HCT116 (cell line): ENCODE data around the gene CLEC16A. TPM values are rescaled to one million over a fixed set of nuclear protein-coding genes. Genes with fewer than 3 reads are reported as not detected.

ENCODE experiments used
- ATAC-seq: fragments of 200-7000 bp; cut with Tn5 transposase; 2 replicates; pipeline ENCODE4 v1.9.1; 2020; ENCODE audit warnings: mild to moderate bottlenecking, moderate library complexity
- BruUV-seq: library from RNA; stranded (reverse); fragments of 400-500 nt; replicated peaks from 2 replicates; lab custom pipeline; 2021; lab: Mats Ljungman, UMichigan
- CTCF ChIA-PET: fragments of 300-600 bp; sonication (Branson Sonifier 250); formaldehyde crosslinking; loops from one replicate; lab custom pipeline; 2021; ENCODE audit warnings: antibody characterized with exemption; lab: Charles Lee
- POLR2A ChIA-PET: fragments of 300-600, 350-600 bp; sonication (Branson Sonifier 250); formaldehyde crosslinking; loops from one replicate; lab custom pipeline; 2021; ENCODE audit warnings: antibody characterized with exemption; lab: Charles Lee
- RAD21 ChIA-PET, 2 experiments: fragments of 300-600 bp; sonication (Branson Sonifier 250); formaldehyde crosslinking; loops; one replicate each; lab custom pipeline; 2023; ENCODE audit warnings: low total read pairs in 2 of 2; ENCODE audit not compliant: uncharacterized antibody in 2 of 2, unreplicated experiment in 2 of 2, low non-redundant PET in 1 of 2; lab: Charles Lee
- DNase-seq: peaks from one replicate; pipeline ENCODE4 v3.0.0-alpha.2; 2010; ENCODE audit warnings: low read depth, low spot score
- H2AFZ ChIP-seq: fragments of 200-600 bp; shearing (Covaris generic), sonication (generic); 2 replicates; pipeline ENCODE4 v1.6.1; 2017; ENCODE audit warnings: low read depth, mixed run types, mixed read lengths, antibody characterized with exemption, low read length; ENCODE audit not compliant: poor library complexity, severe bottlenecking
- H3K27ac ChIP-seq: 2 replicates; pipeline ENCODE4 v1.5.1; 2012; ENCODE audit warnings: low read depth, low read length
- H3K27me3 ChIP-seq: fragments of 200-600 bp; sonication (generic); 2 replicates; pipeline ENCODE4 v1.6.1; 2016; ENCODE audit warnings: mixed run types, low read length, mixed read lengths; ENCODE audit not compliant: insufficient read depth
- H3K36me3 ChIP-seq, 2 experiments: fragments of 200-500 bp in 1 of 2; fragments of 200-600 bp in 1 of 2; sonication (Bioruptor generic) in 1 of 2; sonication (generic) in 1 of 2; 2 replicates each; pipeline versions ENCODE4 v1.5.1 to v1.6.1; 2014 to 2016; ENCODE audit warnings: low read length in 2 of 2, inconsistent platforms in 1 of 2, mixed read lengths in 1 of 2, mixed run types in 1 of 2; ENCODE audit not compliant: insufficient read depth in 2 of 2, control insufficient read depth in 1 of 2
- H3K4me1 ChIP-seq, 2 experiments: fragments of 200-600 bp in 1 of 2; sonication (generic) in 1 of 2; 2 replicates each; pipeline versions ENCODE4 v1.5.1 to v1.6.1; 2012 to 2017; ENCODE audit warnings: low read length in 2 of 2, inconsistent platforms in 1 of 2, mild to moderate bottlenecking in 1 of 2, mixed read lengths in 1 of 2, mixed run types in 1 of 2, moderate library complexity in 1 of 2; ENCODE audit not compliant: insufficient read depth in 2 of 2, control insufficient read depth in 1 of 2
- H3K4me2 ChIP-seq: fragments of 200-600 bp; sonication (generic); 2 replicates; pipeline ENCODE4 v1.6.1; 2017; ENCODE audit warnings: mixed run types, low read length, mixed read lengths
- H3K4me3 ChIP-seq, 2 experiments: fragments of 200-600 bp in 1 of 2; sonication (generic) in 1 of 2; replicated peaks in 1 of 2; 2 replicates each; pipeline ENCODE4 v1.5.1; 2011 to 2016; ENCODE audit warnings: low read length in 2 of 2, control low read depth in 1 of 2, low read depth in 1 of 2, mild to moderate bottlenecking in 1 of 2, mixed read lengths in 1 of 2, mixed run types in 1 of 2
- H3K79me2 ChIP-seq: fragments of 200-600 bp; sonication (generic); 2 replicates; pipeline ENCODE4 v1.6.1; 2017; ENCODE audit warnings: mild to moderate bottlenecking, mixed run types, low read length, moderate library complexity, mixed read lengths; ENCODE audit not compliant: insufficient read depth
- H3K9ac ChIP-seq: fragments of 200-600 bp; sonication (generic); 2 replicates; pipeline ENCODE4 v1.6.1; 2016; ENCODE audit warnings: low read length, mixed read lengths
- H3K9me2 ChIP-seq: fragments of 200-600 bp; sonication (generic), shearing (Covaris generic); 2 replicates; pipeline ENCODE4 v1.6.1; 2017; ENCODE audit warnings: mixed run types, mild to moderate bottlenecking, moderate library complexity; ENCODE audit not compliant: insufficient read depth
- H3K9me3 ChIP-seq, 2 experiments: fragments of 200-500 bp in 1 of 2; fragments of 200-600 bp in 1 of 2; sonication (Bioruptor generic) in 1 of 2; sonication (generic) in 1 of 2; 2 replicates each; pipeline ENCODE4 v1.6.1; 2014 to 2017; ENCODE audit warnings: low read length in 2 of 2, mixed read lengths in 2 of 2, inconsistent platforms in 1 of 2, low read depth in 1 of 2, mild to moderate bottlenecking in 1 of 2, mixed run types in 1 of 2, moderate library complexity in 1 of 2; ENCODE audit not compliant: control insufficient read depth in 1 of 2, insufficient read depth in 1 of 2
- H4K20me1 ChIP-seq: fragments of 200-600 bp; sonication (generic), shearing (Covaris generic); 2 replicates; pipeline ENCODE4 v1.6.1; 2017; ENCODE audit warnings: mixed run types, mild to moderate bottlenecking, moderate library complexity; ENCODE audit not compliant: insufficient read depth
- ATF3 ChIP-seq: IDR thresholded peaks from 2 replicates; pipeline ENCODE4 v1.6.1; 2012
- CBX3 ChIP-seq: IDR thresholded peaks from 2 replicates; pipeline ENCODE4 v1.6.1; 2012; ENCODE audit warnings: low read depth
- CEBPB ChIP-seq: IDR thresholded peaks from 2 replicates; pipeline ENCODE4 v1.6.1; 2012; ENCODE audit warnings: low read depth
- EGR1 ChIP-seq: IDR thresholded peaks from 2 replicates; pipeline ENCODE4 v1.6.1; 2012; ENCODE audit warnings: low read depth
- ELF1 ChIP-seq: IDR thresholded peaks from 2 replicates; pipeline ENCODE4 v1.6.1; 2012; ENCODE audit warnings: low read depth, borderline replicate concordance
- EZH2phosphoT487 ChIP-seq: fragments of 200-600 bp; IDR thresholded peaks from 2 replicates; pipeline ENCODE4 v1.6.1; 2018; ENCODE audit warnings: antibody characterized with exemption, borderline replicate concordance
- FOSL1 ChIP-seq: IDR thresholded peaks from 2 replicates; pipeline ENCODE4 v1.6.1; 2012; ENCODE audit warnings: low read depth
- POLR2A ChIP-seq: IDR thresholded peaks from 2 replicates; pipeline ENCODE4 v1.7.0; 2011; ENCODE audit warnings: borderline replicate concordance; ENCODE audit not compliant: insufficient read depth, insufficient read length; ENCODE audit errors: extremely low read depth
- SRF ChIP-seq: IDR thresholded peaks from 2 replicates; pipeline ENCODE4 v1.6.1; 2012; ENCODE audit warnings: low read depth
- TCF7L2 ChIP-seq: IDR thresholded peaks from 2 replicates; pipeline ENCODE4 v1.7.0; 2011; ENCODE audit warnings: borderline replicate concordance, inconsistent platforms; ENCODE audit not compliant: insufficient read depth, insufficient read length; ENCODE audit errors: extremely low read depth
- YY1 ChIP-seq: IDR thresholded peaks from 2 replicates; pipeline ENCODE4 v1.6.1; 2011; ENCODE audit warnings: low read length, low read depth, moderate library complexity, mild to moderate bottlenecking; ENCODE audit not compliant: insufficient replicate concordance; ENCODE audit errors: extremely low read depth
- ZFX ChIP-seq: fragments of 450-650 bp; IDR thresholded peaks from 2 replicates; pipeline ENCODE4 v1.6.1; 2017
- ZNF274 ChIP-seq: fragments of 200-500 bp; sonication (Bioruptor generic); IDR thresholded peaks from 2 replicates; pipeline ENCODE4 v1.6.1; 2014; ENCODE audit warnings: mild to moderate bottlenecking, low read depth, low read length, inconsistent platforms
- intact Hi-C: fragments of 100-400 bp; cut with micrococcal nuclease; formaldehyde crosslinking; loops from 2 replicates; pipeline ENCODE4 v1.10.0; 2022
- total RNA-seq: library from RNA; stranded (reverse); gene quantifications from one replicate; pipeline ENCODE4 v1.2.1, GENCODE V29; 2021; ENCODE audit not compliant: unreplicated experiment
- TF ChIP-seq, protein P1 (sequence below): IDR thresholded peaks from 2 replicates; pipeline ENCODE4 v1.6.1; 2012; ENCODE audit warnings: low read depth

CLEC16A gene
- total RNA-seq, 1 experiment from 2014 or later = 18.0 TPM

- no TSS peak for BruUV-seq
- H3K4me3 ChIP-seq = no peak overlapping the region
- H3K9ac ChIP-seq = no peak overlapping the region
- DNase-seq (no peak), ATAC-seq (no peak)
- TF ChIP-seq ELF1 (no peak), YY1 (no peak), ATF3 (no peak), FOSL1 (no peak), SRF (no peak), EZH2phosphoT487 (no peak), TCF7L2 (no peak), ZFX (no peak), EGR1 (no peak), CEBPB (no peak), CBX3 (no peak), ZNF274 (no peak), POLR2A (no peak)
- TF ChIP-seq, protein P1, sequence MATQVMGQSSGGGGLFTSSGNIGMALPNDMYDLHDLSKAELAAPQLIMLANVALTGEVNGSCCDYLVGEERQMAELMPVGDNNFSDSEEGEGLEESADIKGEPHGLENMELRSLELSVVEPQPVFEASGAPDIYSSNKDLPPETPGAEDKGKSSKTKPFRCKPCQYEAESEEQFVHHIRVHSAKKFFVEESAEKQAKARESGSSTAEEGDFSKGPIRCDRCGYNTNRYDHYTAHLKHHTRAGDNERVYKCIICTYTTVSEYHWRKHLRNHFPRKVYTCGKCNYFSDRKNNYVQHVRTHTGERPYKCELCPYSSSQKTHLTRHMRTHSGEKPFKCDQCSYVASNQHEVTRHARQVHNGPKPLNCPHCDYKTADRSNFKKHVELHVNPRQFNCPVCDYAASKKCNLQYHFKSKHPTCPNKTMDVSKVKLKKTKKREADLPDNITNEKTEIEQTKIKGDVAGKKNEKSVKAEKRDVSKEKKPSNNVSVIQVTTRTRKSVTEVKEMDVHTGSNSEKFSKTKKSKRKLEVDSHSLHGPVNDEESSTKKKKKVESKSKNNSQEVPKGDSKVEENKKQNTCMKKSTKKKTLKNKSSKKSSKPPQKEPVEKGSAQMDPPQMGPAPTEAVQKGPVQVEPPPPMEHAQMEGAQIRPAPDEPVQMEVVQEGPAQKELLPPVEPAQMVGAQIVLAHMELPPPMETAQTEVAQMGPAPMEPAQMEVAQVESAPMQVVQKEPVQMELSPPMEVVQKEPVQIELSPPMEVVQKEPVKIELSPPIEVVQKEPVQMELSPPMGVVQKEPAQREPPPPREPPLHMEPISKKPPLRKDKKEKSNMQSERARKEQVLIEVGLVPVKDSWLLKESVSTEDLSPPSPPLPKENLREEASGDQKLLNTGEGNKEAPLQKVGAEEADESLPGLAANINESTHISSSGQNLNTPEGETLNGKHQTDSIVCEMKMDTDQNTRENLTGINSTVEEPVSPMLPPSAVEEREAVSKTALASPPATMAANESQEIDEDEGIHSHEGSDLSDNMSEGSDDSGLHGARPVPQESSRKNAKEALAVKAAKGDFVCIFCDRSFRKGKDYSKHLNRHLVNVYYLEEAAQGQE = no peak
- no peaks in the 10 kb centered on the region for H4K20me1 ChIP-seq
- H3K79me2 ChIP-seq = no peaks in the 10 kb centered on the region
- ChIA-PET CTCF (interaction anchor here (0.7 to 1.6 kb wide), 4 partner anchors 14 to 428 kb away, joined by 3 read pairs; partner anchors contain the start of gene SOCS1), RAD21 (interaction anchor here in 1 of 2 experiments (0.5 kb wide), 1 partner anchor 916 kb away, joined by 6 read pairs; no protein-coding TSS in a partner anchor), POLR2A (interaction anchor here (1.9 kb wide), 1 partner anchor 287 kb away, joined by 8 read pairs; the partner anchor contains the start of gene SOCS1)
- H3K27me3 ChIP-seq = no peaks in the 10 kb centered on the region
- no peak overlapping the region for H3K4me2 ChIP-seq
- H3K36me3 ChIP-seq = peaks cover 0 to 14% of the 10 kb centered on the region in 2 experiments; a peak in 1 of 4 replicates
- H3K9me2 ChIP-seq = no peaks in the 10 kb centered on the region
- no peaks in the 10 kb centered on the region for H3K9me3 ChIP-seq
- H3K4me1 ChIP-seq = peaks cover 0 to 3% of the 10 kb centered on the region in 2 experiments; a peak in 1 of 4 replicates
- intact Hi-C loops = loop anchor here (10.0 kb wide), 1 partner anchor 746 kb away; no protein-coding TSS in a partner anchor
- no peak overlapping the region for H2AFZ ChIP-seq
- no peak overlapping the region for H3K27ac ChIP-seq
Measured at GRCh38 chr16:10968498-10968897, 24.1 kb downstream of the CLEC16A start.
